ENCODE results near the gene ME3. TPM values are rescaled to one million over a fixed set of nuclear protein-coding genes. Genes with fewer than 3 reads are reported as not detected.

Gene ME3
- total RNA-seq, 1 donor from 2014 or later = 28.5 TPM

DNA sequence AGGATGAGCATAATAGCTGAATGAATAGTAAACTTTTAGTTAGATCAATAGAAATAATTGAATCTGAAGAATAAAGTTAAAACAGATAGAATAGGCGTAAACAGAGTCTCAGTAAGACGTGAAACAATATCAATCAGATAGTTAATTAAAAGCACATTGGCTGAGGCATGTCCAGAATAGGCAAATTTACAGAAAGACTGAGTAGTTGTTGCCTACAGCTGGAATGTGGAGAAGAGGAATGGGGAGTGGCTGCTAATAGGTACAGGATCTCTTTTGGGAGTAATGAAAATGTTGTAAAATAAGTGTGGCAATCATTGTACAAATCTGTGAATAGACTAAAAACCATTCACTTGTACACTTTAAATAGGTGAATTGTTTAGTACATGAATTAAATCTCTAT lies 36.3 kb upstream of the ME3 start:
- peaks cover 11% of the 10 kb centered on the region for H3K4me1 ChIP-seq
- H3K36me3 ChIP-seq = no peaks in the 10 kb centered on the region
- no peaks in the 10 kb centered on the region for H3K9me3 ChIP-seq
- DNase-seq (ENCODE audit: extremely low spot score in 2 of 2) = no peak
- intact Hi-C loops (cut with DNase I) = no loop called here
- TF ChIP-seq, protein P1, sequence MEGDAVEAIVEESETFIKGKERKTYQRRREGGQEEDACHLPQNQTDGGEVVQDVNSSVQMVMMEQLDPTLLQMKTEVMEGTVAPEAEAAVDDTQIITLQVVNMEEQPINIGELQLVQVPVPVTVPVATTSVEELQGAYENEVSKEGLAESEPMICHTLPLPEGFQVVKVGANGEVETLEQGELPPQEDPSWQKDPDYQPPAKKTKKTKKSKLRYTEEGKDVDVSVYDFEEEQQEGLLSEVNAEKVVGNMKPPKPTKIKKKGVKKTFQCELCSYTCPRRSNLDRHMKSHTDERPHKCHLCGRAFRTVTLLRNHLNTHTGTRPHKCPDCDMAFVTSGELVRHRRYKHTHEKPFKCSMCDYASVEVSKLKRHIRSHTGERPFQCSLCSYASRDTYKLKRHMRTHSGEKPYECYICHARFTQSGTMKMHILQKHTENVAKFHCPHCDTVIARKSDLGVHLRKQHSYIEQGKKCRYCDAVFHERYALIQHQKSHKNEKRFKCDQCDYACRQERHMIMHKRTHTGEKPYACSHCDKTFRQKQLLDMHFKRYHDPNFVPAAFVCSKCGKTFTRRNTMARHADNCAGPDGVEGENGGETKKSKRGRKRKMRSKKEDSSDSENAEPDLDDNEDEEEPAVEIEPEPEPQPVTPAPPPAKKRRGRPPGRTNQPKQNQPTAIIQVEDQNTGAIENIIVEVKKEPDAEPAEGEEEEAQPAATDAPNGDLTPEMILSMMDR (IDR thresholded peaks at IDR 0.05) = no peak
- TF ChIP-seq POLR2AphosphoS5 (IDR thresholded peaks at IDR 0.05; ENCODE audit: insufficient read depth in 1 of 2, low read depth in 1 of 2) = no peak
- H3K27me3 ChIP-seq = no peaks in the 10 kb centered on the region
- no peak overlapping the region for H3K27ac ChIP-seq
- no peak overlapping the region for H3K4me3 ChIP-seq

DNA sequence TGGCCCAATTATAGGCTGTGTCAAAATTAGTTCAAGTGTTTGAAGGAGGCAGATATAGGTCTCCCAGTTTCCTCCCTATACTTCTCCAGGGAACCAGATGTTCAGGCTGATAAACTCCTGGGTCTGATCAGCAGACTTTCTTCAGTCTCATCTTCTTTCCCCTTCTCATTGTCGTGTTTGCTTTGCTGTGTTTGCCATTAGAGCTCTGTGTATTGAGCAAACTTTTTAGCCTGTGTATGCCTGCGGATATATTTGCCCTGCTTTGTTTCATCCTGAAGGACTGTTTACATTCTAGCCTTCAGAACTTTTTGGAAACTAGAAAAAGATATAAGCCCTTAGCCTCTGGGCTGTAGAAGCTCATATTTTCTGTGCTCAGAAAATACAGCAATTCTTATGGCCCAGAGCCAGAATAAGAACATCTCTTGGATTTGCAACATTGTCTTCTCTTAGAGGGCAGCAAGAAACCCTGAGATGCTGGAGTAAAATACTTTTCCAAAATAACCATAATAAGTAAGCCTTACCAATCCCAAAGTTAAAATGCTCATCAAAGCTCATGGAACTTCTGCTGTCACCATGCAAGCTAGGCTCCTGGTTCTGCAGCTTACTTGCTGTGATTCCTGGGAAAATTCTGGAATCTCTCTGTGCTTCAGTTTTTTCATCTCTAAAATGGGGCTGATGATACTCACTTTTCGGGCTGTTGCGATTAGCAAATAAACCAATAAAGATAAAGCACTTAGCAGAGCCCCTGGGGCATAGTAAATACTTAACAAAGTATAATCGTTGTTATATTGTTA lies 34.1 kb upstream of the ME3 start:
- Histone ChIP-seq H3K27me3 (no peaks in the 10 kb centered on the region), H3K36me3 (no peaks in the 10 kb centered on the region), H3K27ac (no peak overlapping the region), H3K9me3 (no peaks in the 10 kb centered on the region), H3K4me3 (no peak overlapping the region), H3K4me1 (peaks cover 18% of the 10 kb centered on the region)
- DNase-seq (ENCODE audit: extremely low spot score in 2 of 2) = no peak
- TF ChIP-seq, protein P1 (IDR thresholded peaks at IDR 0.05) = no peak
- TF ChIP-seq POLR2AphosphoS5 (IDR thresholded peaks at IDR 0.05; ENCODE audit: insufficient read depth in 1 of 2, low read depth in 1 of 2) (no peak), POLR2A (IDR thresholded peaks at IDR 0.05) (no peak)
- intact Hi-C loops (cut with DNase I) = no loop called here

DNA sequence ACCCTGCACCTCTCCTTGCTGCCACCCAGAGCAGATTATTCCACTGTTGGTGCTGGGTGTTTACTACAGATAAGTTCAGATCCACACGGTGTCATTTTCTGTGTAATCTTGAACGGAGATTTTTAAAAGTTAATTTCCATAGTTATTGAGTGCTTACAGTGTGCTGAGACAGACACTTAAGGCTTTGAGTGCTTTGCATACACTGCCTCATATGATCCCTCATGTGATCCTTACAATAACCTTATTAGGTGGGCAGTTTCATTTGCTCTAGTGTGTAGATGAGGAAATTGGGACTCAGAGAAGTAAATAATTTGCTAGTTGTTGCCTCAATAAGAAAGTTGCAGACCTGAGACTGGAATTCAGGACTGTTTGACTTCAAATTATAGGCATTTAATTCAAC lies 32.3 kb upstream of the ME3 start:
- H3K27ac ChIP-seq = no peak overlapping the region
- intact Hi-C loops (cut with DNase I) = no loop called here
- no peaks in the 10 kb centered on the region for H3K9me3 ChIP-seq
- TF ChIP-seq, protein P1 (IDR thresholded peaks at IDR 0.05) = no peak
- TF ChIP-seq POLR2A (IDR thresholded peaks at IDR 0.05) (no peak), POLR2AphosphoS5 (IDR thresholded peaks at IDR 0.05; ENCODE audit: insufficient read depth in 1 of 2, low read depth in 1 of 2) (no peak)
- no peak overlapping the region for H3K4me3 ChIP-seq
- no peaks in the 10 kb centered on the region for H3K27me3 ChIP-seq
- no peak for DNase-seq (ENCODE audit: extremely low spot score in 2 of 2)
- H3K36me3 ChIP-seq = no peaks in the 10 kb centered on the region
- peaks cover 18% of the 10 kb centered on the region for H3K4me1 ChIP-seq

DNA sequence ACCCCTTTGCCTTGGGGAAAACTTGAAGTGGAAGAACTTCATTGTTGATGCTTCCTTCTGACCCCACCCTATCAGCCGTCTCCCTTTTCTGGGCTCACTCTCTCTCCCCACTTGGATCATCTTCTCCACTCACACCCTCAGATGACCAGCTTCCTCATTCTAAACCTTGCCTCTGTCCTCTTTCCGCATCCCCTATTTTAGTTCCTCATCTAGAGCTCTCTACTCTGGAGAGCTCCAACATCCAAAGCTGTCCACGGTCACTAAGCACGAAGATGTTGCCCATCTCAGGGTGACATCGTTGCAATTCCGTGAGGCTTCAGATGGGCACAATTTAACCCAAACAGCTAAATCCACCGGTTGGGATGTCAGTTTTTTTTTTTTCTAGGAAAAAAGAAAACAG lies 31.6 kb upstream of the ME3 start:
- no peak for DNase-seq (ENCODE audit: extremely low spot score in 2 of 2)
- no peak overlapping the region for H3K4me3 ChIP-seq
- no peak overlapping the region for H3K27ac ChIP-seq
- no peaks in the 10 kb centered on the region for H3K9me3 ChIP-seq
- no peaks in the 10 kb centered on the region for H3K27me3 ChIP-seq
- peaks cover 18% of the 10 kb centered on the region for H3K4me1 ChIP-seq
- no peak for TF ChIP-seq POLR2A (IDR thresholded peaks at IDR 0.05)
- TF ChIP-seq, protein P1 (IDR thresholded peaks at IDR 0.05) = no peak
- H3K36me3 ChIP-seq = no peaks in the 10 kb centered on the region
- intact Hi-C loops (cut with DNase I) = no loop called here

DNA sequence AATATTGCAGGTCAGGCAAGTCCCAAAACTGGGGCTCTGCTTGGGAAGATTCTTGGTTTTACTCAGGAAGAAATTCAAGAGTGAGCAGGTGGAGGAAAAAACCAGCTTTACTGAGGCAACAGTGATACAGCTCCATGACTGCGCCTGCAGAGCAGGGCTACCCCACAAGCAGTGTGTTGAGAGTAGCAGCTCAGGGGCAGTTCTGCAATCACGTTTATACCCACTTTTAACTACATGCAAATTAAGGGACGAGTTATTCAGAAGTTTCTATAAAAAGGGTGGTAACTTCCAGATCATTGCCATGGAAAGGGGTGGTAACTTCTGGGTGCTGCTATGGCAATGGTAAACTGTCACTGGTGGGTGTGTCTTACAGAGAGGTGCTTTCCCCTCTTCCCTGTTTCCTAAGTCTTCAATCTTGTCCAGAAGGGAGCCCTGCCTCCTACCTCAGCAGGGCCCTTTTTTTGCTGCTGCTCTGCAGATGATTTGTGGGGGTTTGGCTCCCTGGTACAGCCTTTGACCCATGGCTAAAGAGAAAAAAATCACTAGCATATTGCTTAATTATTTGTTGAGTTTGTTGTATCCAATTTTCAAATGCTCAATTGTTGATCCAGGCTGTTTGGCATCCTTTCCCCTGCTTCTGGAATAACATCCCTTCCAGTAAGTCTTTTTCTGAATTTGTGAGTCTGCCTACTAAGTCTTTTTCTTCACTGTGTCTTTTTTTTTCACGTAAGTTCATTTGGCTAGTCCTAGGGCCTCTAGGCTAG lies 30.0 kb upstream of the ME3 start:
- H3K27me3 ChIP-seq = no peaks in the 10 kb centered on the region
- no peak for DNase-seq (ENCODE audit: extremely low spot score in 2 of 2)
- peak overlapping the region; percentile 46 for H3K27ac ChIP-seq
- TF ChIP-seq POLR2AphosphoS5 (IDR thresholded peaks at IDR 0.05; ENCODE audit: insufficient read depth in 1 of 2, low read depth in 1 of 2) (no peak), POLR2A (IDR thresholded peaks at IDR 0.05) (no peak)
- TF ChIP-seq, protein P1 (IDR thresholded peaks at IDR 0.05) = no peak
- H3K4me1 ChIP-seq = peaks cover 18% of the 10 kb centered on the region
- H3K4me3 ChIP-seq = no peak overlapping the region
- intact Hi-C loops (cut with DNase I) = no loop called here
- H3K36me3 ChIP-seq = no peaks in the 10 kb centered on the region
- no peaks in the 10 kb centered on the region for H3K9me3 ChIP-seq

Data from vagina (tissue), 2 donors.